ENCODE results near the gene SCT.

GRCh38 chr11:587978-588380 lies 39.0 kb downstream of the SCT start:
- TF ChIP-seq EZH2 (IDR thresholded peaks at IDR 0.05) (no peak), POLR2AphosphoS5 (IDR thresholded peaks at IDR 0.05; ENCODE audit: borderline replicate concordance, low read depth, low read length) (no peak)
